GM18909 (cell line): Measurements from ENCODE around the gene ASF1B.
"Not testable (repeated sequence)": the region's sequence is repeated elsewhere in the genome, so short reads cannot be mapped to it uniquely, and the experiment has no call there.

Experiments
- ATAC-seq: cut with Tn5 transposase; IDR thresholded peaks from one replicate; pipeline ENCODE4 v1.9.1; 2021; ENCODE audit warnings: mild to moderate bottlenecking; ENCODE audit not compliant: unreplicated experiment, poor library complexity

The ASF1B gene

GRCh38 chr19:14161305-14161704, 24.9 kb upstream of the ASF1B start:
- no peak for ATAC-seq

GRCh38 chr19:14160017-14160703, 23.8 kb upstream of the ASF1B start:
- no peak for ATAC-seq

- no peak for ATAC-seq
These were observed 22.7 kb upstream of the ASF1B start for GRCh38 chr19:14159059-14159458.

- ATAC-seq = no peak
These were observed 22.1 kb upstream of the ASF1B start for GRCh38 chr19:14158276-14159023.

GRCh38 chr19:14156971-14157717, 20.8 kb upstream of the ASF1B start:
- no peak for ATAC-seq

- no peak for ATAC-seq
These were observed 19.7 kb upstream of the ASF1B start for GRCh38 chr19:14156122-14156521.

GRCh38 chr19:14155371-14155770, 19.0 kb upstream of the ASF1B start:
- ATAC-seq = no peak

GRCh38 chr19:14152713-14153112, 16.3 kb upstream of the ASF1B start:
- ATAC-seq = no peak

- ATAC-seq = no peak
These were observed 14.6 kb upstream of the ASF1B start for GRCh38 chr19:14150770-14151661.

- no peak for ATAC-seq
These were observed 13.8 kb upstream of the ASF1B start for GRCh38 chr19:14150041-14150769.

- ATAC-seq = no peak
These were observed 13.2 kb upstream of the ASF1B start for GRCh38 chr19:14149509-14149994.

GRCh38 chr19:14148751-14149410, 12.5 kb upstream of the ASF1B start:
- ATAC-seq = no peak

GRCh38 chr19:14147797-14148605, 11.6 kb upstream of the ASF1B start:
- no peak for ATAC-seq

- no peak for ATAC-seq
These were observed 10.4 kb upstream of the ASF1B start for GRCh38 chr19:14146789-14147216.

GRCh38 chr19:14146169-14146568, 9.8 kb upstream of the ASF1B start:
- not testable (repeated sequence) for ATAC-seq

- no peak for ATAC-seq
These were observed 9.0 kb upstream of the ASF1B start for GRCh38 chr19:14145381-14145780.

GRCh38 chr19:14142262-14143190, 6.1 kb upstream of the ASF1B start:
- no peak for ATAC-seq
